ENCODE measurements around the gene ZNF124. TPM values are rescaled to one million over a fixed set of nuclear protein-coding genes. Genes with fewer than 3 reads are reported as not detected.
"Not testable (repeated sequence)": the region's sequence is repeated elsewhere in the genome, so short reads cannot be mapped to it uniquely, and the experiment has no call there.

The ZNF124 gene
- total and polyA plus RNA-seq, 12 donors: 0.51 to 13.5 (median 10.0) TPM

- no peak for TF ChIP-seq CTCF (IDR thresholded peaks at IDR 0.05)
- no peak for DNase-seq
- ATAC-seq: no peak
- no peak overlapping the region for H3K27ac ChIP-seq
- intact Hi-C loops (cut with DNase I): no loop called here
- peaks cover 0 to 100% (median 12%) of the 10 kb centered on the region in 11 donors for H3K9me3 ChIP-seq
- 92 to 98% methylated on average over 6 of the region's 6 CpGs for WGBS, 2 donors
- peaks cover 0 to 70% (median 0%) of the 10 kb centered on the region in 9 donors for H3K36me3 ChIP-seq
- no peaks in the 10 kb centered on the region for H3K4me1 ChIP-seq
- H3K4me3 ChIP-seq: no peak overlapping the region
- no peaks in the 10 kb centered on the region for H3K27me3 ChIP-seq
These were observed 26.5 kb downstream of the ZNF124 start for GRCh38 chr1:247145279-247145678.

DNA sequence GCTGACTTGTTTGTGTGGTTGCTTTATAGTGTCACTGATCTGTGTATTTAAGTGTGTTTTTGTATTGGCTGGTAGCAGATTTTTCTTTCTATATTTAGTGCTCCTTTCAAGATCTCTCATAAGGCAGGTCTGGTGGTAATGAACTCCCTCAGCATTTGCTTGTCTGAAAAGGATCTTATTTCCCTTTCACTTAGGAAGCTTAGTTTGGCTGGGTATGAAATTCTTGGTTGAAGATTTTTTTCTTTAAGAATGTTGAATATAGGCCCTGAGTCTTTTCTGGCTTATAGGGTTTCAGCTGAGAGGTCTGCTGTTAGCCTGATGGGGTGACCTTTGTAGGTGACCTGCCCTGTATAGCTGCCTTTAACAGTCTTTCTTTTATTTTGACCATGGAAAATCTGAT is 32.3 kb downstream of the ZNF124 start:
- peaks cover 0 to 100% (median 60%) of the 10 kb centered on the region in 11 donors for H3K9me3 ChIP-seq
- intact Hi-C loops (cut with DNase I); H3K27ac ChIP-seq: not testable (repeated sequence)

DNA sequence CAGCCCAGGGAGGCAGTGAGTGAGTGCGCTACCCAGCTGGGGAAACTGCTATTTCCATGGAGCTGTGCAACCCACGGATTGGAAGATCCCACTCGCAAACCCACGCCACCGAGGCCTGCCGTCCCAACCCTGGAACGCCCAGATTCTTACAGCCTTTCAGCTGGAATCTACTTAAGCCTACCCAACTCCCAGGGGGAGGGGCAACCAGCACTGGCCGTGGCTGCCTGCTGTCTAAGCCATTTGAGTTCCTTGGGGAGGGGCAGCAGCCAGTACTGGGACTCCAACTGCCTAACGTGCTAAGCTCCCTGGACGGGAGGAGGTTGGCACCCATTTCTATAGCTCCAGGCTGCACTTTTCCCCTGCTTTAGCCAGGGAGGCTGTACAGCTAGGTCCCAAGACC is 40.6 kb downstream of the ZNF124 start:
- intact Hi-C loops (cut with DNase I): loop anchor here in 1 of 10 donors (5.0 kb wide), 1 partner anchor 41 kb away; the partner anchor contains the start of gene ZNF124
- no peaks in the 10 kb centered on the region for H3K27me3 ChIP-seq
- H3K9me3 ChIP-seq: peaks cover 0 to 65% (median 27%) of the 10 kb centered on the region in 11 donors
- H3K27ac ChIP-seq: no peak overlapping the region
- WGBS, 2 donors: 96 to 97% methylated on average over 10 of the region's 10 CpGs
- H3K4me3 ChIP-seq: no peak overlapping the region
- no peak for TF ChIP-seq CTCF (IDR thresholded peaks at IDR 0.05)
- peaks cover 0 to 14% (median 0%) of the 10 kb centered on the region in 9 donors for H3K36me3 ChIP-seq
- H3K4me1 ChIP-seq: peaks cover 0 to 6% (median 0%) of the 10 kb centered on the region in 9 donors
- DNase-seq: no peak
- no peak for ATAC-seq

More for the DNA sequence above, 32.3 kb downstream of the ZNF124 start:
- H3K36me3 ChIP-seq: peaks cover 0 to 29% (median 0%) of the 10 kb centered on the region in 9 donors
- not testable (repeated sequence) for DNase-seq, ATAC-seq, H3K27me3 ChIP-seq, H3K4me1 ChIP-seq, H3K4me3 ChIP-seq

GRCh38 chr1:247127519-247128282 is 44.1 kb downstream of the ZNF124 start:
- WGBS, 2 donors: 65 to 88% methylated on average over 12 to 13 of the region's 18 CpGs
- not testable (repeated sequence) for ATAC-seq, H3K27me3 ChIP-seq, DNase-seq, H3K4me1 ChIP-seq
- peak overlapping the region in 2 of 10 donors; percentile 41 to 75 for H3K27ac ChIP-seq
- peaks cover 0 to 14% (median 0%) of the 10 kb centered on the region in 9 donors for H3K36me3 ChIP-seq
- peak overlapping the region in 6 of 10 donors; percentile 21 to 39 (median 34) for H3K4me3 ChIP-seq
- intact Hi-C loops (cut with DNase I): loop anchor here in 5 of 10 donors (5.0 kb wide), 1 partner anchor 40 kb away; no protein-coding TSS in a partner anchor
- peaks cover 0 to 30% (median 0%) of the 10 kb centered on the region in 11 donors for H3K9me3 ChIP-seq

DNA sequence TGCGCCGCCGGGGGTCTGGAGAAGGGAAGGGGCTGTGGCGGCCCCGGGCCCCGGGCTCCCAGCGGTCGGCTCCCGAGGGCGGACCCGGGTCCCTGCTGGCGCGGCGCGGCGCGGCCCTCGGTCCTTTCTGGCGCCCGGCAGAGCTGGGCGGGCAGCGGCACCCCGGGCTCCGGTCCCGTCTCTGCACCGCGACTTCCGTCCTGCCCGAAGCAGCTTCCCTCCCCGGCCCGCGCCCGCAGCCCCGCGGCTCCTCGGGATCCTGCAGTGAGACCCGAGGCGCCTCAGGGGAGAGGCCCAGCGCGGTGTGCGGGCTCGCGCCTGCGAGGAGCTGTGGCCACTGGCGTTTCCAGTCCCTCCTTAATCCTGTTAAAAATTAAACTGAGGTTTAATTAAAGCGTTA is 45.2 kb downstream of the ZNF124 start:
- not testable (repeated sequence) for DNase-seq, H3K36me3 ChIP-seq, H3K27ac ChIP-seq, H3K27me3 ChIP-seq, H3K4me3 ChIP-seq, H3K4me1 ChIP-seq
- peaks cover 0 to 25% (median 0%) of the 10 kb centered on the region in 11 donors for H3K9me3 ChIP-seq
- peak; percentile 43 to 88 (median 77) for ATAC-seq
- WGBS, 2 donors: no CpG with 5 or more reads among the region's 46 CpGs
- intact Hi-C loops (cut with DNase I): loop anchor here in 5 of 10 donors (5.0 kb wide), 1 partner anchor 41 kb away; no protein-coding TSS in a partner anchor

DNA sequence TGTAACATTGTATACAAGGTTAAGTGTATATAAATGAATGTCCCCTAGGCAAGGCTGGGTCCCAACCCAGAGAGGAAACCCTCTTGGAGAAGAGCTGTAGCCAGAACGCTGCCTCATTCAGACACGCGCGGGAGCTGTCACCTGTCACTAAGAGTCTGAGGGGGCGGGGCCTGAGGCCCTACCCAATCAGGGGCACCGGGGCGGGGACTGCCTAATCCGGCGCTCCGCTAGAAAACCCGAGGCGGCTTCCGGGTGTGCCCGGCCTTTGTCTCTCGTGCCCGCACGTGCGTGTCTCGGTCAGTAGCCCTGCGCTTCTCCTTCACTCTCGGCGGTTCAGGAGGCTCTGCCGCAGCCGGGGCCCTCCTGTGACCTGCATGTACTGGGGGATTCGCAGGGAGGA is 45.7 kb downstream of the ZNF124 start:
- H3K27ac ChIP-seq: not testable (repeated sequence)

More for the DNA sequence above, 45.7 kb downstream of the ZNF124 start:
- not testable (repeated sequence) for H3K4me1 ChIP-seq, DNase-seq, H3K4me3 ChIP-seq, H3K27me3 ChIP-seq, H3K36me3 ChIP-seq
- intact Hi-C loops (cut with DNase I): loop anchor here in 5 of 10 donors (5.0 kb wide), 1 partner anchor 41 kb away; no protein-coding TSS in a partner anchor
- ATAC-seq: peak; percentile 100
- H3K9me3 ChIP-seq: peaks cover 0 to 20% (median 0%) of the 10 kb centered on the region in 11 donors
- no CpG with 5 or more reads among the region's 25 CpGs for WGBS, 2 donors

All from heart right ventricle (tissue), 16 donors.